GM12874 (cell line): Measurements from ENCODE around the gene FAM3B.

Source experiments
- CTCF ChIP-seq: IDR thresholded peaks from 2 replicates; pipeline ENCODE4 v1.5.1; 2011; ENCODE audit warnings: low read depth, mild to moderate bottlenecking, control low read depth, low read length, moderate library complexity; ENCODE audit not compliant: insufficient read depth

FAM3B gene

GRCh38 chr21:41387042-41387819, 70.6 kb downstream of the FAM3B start:
- no peak for TF ChIP-seq CTCF

GRCh38 chr21:41387824-41388223, 71.2 kb downstream of the FAM3B start:
- TF ChIP-seq CTCF: no peak

- no peak for TF ChIP-seq CTCF
Measured at GRCh38 chr21:41388259-41388658, 71.7 kb downstream of the FAM3B start.

- TF ChIP-seq CTCF: no peak
Measured at GRCh38 chr21:41390043-41390639, 73.5 kb downstream of the FAM3B start.

GRCh38 chr21:41393876-41394465, 77.4 kb downstream of the FAM3B start:
- no peak for TF ChIP-seq CTCF

GRCh38 chr21:41396558-41397075, 80.0 kb downstream of the FAM3B start:
- no peak for TF ChIP-seq CTCF

- TF ChIP-seq CTCF: no peak
Measured at GRCh38 chr21:41397471-41397891, 80.9 kb downstream of the FAM3B start.
